CD4-positive, alpha-beta T cell treated with Interferon alpha-2 for 1 hour (primary cell): ENCODE results near the gene CLNK.

Experiments used
- DNase-seq, 2 donors: peaks; one replicate each; pipeline ENCODE4 v3.0.0-alpha.2; 2020 to 2022

Gene CLNK

DNA sequence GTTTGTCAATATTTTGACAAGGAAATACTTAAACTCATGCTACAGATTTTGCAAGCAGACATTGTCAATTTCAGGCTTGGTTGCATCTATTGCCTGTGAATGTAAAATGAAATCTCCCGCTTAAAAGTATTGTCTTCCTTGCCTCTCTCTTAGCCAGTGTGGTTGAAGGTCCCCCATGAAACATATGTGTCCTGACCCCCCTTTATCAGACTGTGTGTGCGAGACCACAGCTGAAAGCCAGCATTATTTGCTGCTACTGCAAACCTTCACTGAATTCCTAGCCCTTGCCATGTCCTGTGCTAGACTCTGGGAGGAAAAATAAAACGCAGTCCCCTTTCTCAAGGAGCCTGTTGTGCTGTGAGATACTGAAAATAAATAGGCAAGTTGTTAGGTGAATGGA lies 16.6 kb upstream of the CLNK start:
- no peak for DNase-seq

DNA sequence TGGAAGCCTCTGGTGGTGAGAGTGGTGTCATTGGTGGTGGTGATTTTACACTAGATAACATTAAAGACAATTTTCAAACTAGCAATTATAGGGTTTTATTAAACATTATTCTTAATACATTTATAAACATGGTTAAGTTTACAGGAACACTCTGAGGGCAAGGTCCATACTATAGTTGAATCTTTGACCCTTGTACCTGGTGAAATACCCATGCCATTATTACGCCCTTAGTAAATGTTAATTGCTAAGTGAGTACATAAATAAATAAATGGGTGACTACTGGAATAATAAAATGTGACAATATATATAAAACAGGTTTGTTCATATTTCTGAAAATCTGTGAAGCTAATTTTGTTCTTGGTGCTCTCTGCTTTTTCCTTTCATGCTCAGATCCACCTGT lies 13.6 kb upstream of the CLNK start:
- no peak for DNase-seq

DNA sequence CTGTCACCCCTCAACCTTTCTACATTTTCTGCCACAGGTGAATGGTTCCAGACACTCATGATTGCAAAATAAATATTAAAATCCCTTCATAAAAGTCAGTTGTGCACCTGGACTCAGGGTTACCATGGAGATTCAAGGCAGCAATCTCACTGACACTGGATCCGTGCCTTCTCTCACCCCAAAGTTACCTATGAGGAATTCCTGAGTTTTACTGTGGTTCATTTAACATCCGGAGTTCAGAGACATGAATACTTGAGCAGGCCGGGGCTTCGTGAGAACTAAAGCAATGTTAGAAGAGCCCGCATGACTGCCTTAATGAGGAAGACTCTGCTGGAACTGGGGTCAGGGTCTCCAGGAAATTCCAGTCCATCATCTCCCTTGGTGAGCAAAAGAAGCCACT lies 12.5 kb upstream of the CLNK start:
- DNase-seq, result no peak

DNA sequence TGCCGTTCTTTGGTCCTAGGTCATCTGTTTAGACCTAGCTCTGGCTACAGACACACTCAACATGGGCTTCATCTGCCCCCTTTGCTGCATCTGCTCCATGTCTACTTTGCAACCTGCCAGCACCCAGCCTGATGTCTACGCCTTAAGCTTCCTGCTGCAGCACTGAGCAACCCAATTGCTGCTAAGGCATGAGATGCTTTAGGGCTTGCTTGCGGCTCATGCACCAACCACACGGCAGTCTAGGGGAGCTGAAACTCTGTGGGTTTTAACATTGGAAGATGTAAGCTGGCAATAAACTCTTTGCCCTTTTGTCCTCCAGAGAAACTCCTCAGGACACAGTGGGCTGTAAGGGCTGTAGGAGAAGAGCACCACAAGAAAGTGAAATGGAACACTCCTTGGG lies 11.7 kb upstream of the CLNK start:
- DNase-seq, result no peak

DNA sequence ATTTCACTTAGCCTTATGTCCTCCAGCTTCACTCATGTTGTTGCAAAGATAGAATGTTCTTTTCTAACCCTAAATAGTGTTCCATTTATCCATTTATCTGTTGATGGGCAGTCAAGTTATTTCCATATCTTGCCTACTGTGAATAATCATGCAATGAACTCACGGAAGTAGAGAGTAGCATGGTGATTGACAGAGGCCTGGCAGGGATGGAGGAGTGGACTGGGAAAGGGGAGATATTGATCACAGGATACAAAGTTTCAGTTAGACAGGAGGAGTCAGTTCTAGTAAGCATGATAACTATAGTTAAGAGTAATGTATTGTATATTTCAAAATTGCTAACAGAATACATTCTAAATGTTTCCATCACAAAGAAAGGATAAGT lies 10.3 kb upstream of the CLNK start:
- no peak for DNase-seq

DNA sequence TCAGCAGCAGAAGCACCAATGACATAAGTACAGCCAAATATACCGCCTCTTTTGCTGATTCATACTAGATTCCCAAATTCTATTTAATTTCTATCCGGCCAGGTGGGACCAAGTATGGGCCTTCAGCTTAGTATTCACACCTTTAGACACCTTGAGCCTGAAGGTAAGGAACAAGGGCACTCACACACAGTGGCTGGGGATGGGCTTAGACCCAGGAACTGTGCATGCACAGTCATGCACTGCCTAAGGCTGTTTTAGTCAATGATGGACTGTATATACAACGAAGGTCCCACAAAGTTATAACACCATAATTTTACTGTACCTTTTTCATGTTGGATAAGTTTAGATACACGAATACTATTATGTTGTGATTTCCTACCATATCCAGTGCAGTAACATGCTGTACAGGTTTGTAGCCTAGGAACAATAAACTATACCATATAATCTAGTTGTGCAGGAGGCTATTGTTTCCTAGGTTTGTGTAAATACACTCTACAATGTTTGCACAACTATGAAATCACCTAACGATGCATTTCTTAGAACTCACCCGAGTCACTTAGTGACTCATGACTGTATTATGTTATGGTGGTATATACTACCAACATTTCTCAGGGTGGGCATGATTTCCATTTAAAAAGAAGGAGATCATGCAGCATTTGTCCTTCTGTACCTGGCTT lies 9.7 kb upstream of the CLNK start:
- DNase-seq, result no peak

DNA sequence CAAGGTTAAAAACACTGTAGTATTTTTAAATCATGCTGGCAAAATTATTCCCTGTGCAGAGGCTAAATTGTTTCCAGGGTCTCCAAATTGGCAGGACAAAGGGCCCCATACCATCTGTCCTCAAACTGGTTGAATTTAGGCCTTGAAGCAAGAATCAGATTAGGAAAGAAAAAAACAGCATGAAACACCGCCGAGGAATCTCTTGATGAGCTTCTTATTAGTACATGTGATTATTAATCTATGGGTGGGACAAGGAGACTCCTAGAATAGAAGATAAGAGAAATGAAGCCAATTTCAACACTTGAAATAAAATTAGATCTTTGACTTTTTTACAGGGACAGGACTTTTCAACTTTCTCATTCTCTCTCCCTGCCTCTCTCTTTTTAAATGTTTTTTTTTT lies 7.1 kb upstream of the CLNK start:
- DNase-seq, result no peak

DNA sequence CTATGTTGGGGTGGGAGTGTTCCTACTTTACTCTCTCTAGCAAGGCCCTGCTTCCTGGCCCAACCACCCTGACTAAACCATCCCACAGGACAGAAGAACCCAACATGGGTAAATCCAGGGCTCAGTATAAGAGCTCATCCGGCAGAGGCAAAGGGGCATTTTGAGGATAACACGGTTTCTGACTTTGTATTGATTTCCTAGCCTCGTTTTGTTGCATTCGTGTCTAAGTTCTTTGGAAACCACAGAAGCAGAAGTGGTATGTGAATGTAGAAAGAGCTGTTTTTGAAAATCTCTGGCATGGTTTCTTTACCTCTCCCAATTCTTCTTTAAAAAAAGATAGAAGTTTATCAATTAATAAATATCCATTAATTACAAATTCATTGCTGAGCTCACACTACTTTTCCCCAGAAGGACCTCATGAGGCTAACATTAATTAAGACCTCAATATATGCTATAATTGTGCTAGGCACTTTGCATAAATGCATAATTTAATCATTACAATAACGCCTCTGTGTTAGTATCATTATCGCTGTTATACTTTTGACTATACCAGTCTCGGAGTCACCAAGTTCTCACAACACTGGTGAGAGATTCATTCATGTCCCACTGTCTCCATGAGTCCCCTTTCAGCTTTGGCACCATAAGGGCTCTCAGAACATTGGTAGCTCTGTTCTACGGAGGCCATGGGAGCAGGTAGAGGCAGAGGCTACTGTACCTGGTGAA lies 5.8 kb upstream of the CLNK start:
- DNase-seq, result no peak

DNA sequence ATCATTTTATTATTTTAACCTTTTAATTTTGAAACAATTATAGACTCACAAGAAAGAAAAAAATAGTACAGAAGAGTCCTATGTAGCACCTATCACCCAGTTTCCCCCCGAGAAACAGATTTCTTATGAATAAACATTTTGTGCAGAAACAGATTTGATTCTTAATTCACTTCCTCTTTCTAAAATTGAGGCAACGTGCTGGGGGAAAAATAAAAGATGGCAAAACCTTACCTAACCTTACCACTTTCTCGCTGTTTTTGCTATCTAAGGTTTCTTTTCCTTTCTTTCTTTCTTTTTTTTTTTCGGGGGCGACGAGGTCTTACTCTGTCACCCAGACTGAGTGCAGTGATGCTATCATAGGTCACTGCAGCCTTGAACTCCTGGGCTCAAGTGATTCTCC lies 4.3 kb upstream of the CLNK start:
- DNase-seq, result no peak

DNA sequence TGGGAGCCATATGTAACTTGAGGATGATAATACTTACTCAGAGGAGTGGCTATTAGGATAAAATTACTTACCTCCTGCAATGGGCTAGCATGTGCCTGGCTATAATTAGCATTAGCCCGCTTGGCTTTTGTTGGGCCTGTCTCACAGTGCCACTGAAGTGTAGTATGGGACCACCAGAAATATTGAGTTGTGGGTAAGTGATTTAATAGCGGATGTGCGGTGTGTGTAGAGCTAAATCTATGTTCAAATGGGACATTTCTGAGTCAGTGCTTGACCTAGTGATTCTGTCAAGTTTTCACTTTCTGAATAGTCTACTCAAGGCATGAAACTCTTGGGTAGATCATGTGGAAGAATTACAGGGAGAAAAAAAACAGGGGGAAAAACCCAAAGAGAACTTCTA lies 3.5 kb upstream of the CLNK start:
- no peak for DNase-seq

DNA sequence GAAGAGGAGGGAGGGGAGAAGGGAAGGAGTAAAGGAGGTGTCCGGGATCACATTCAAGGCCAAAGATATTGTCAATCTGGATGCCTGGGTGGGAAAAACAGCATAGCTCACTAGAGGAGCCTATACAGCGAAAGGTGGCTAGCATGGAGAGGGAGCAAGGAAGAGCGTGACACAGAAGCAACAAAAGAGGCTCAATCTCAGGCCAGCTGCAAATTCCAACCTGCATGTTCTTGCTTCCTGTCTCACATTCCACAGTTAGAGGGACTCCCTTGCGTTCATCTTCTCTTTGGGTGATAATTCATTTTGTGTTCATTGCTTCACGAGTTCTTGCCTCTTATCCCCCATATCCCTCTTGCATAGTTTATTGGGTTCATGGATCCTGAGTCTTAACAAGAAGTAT lies 3.0 kb upstream of the CLNK start:
- no peak for DNase-seq

DNA sequence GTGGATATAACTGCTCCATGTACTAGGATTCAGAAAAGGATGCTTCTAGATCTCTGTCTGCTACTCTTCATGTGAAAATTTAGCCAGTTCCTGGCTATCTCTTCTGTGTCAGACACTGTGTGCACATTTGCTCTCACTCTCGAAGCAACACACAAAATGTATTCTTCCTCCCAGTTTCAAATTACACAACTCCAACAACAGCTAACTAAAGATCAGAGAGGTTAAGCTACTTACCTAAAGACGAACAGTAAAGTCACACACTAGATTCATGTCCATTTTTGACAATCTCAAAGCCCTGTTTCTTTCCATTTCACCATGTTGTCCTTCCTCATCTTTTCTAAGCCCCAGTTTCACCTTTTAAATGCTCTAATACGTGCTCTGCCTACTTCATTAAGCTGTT lies 2.2 kb downstream of the CLNK start:
- no peak for DNase-seq

DNA sequence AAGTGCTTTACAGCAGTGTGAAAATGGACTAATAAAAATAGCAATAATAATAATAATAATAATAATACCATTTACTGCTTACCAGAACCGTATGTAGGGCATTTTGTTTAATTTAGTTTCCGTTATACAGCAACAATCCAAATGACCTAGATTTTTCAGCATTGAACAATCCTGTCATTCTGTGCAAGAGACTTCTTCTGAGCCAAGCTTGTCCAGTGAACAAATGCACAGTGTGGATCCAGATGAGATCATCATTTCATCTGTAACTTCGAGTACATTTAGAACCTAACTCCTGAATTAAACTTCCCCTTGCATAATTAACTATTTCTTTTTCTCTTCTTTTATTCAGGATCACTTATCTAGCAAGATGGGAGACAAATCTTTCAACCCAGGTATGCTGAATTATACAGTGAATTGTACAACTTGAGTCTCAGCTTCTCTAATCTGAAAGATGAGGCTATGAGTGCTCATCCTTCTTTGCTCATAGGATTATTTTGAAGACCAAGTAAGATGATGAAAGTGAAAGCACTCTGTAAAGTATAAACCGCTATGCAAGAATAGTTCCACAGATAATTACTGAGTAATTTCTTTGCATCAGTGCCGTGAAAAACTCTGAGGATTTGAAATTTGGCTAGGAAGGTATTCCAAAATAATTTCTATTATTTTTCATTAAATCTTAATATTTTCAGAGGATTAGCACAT lies 6.6 kb downstream of the CLNK start:
- DNase-seq, result no peak

DNA sequence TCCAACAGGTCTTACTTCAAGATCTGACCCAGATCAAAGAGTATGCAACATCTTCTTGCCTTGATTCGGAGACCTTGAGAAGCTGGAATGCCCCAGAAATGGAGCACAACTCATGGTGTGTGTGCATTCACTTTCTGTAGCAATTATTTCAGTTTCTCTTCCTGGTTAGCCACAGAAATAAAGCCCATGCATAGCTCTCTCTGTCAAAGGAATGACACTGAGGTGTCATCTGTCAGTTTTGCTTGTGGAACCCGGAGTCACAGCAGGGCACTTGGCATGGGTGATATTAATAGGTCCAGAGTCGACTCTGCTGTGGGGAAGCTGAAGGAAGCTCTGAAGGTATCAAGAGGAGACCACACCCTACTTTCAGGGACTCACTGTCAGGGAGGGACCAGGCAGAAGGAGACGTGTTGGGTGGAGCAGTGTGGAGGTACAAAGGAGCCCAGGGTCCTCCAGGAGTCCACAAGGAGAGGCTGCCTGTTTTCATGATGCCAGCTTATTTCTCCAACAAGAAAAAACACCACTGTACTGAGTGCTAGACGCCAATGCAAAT lies 10.7 kb downstream of the CLNK start:
- DNase-seq, result no peak

DNA sequence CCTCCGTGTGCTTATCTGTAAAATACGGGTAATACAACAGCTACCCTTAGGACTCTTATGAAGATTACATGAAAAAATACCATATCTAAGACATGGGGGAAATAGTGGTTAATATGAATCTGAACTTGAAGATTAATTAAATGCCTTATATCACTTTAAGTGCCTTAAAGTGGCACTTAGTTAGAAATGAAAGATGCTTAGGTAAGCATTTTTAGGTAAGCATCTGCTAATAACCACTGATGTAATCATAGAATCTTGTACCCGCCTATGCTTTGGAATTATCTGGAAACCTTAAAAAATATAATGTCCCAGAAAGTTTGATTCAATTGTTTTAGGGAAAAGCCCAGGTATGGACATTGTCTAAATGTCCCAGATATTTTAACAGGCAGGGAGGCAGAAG lies 12.2 kb downstream of the CLNK start:
- DNase-seq, result no peak

DNA sequence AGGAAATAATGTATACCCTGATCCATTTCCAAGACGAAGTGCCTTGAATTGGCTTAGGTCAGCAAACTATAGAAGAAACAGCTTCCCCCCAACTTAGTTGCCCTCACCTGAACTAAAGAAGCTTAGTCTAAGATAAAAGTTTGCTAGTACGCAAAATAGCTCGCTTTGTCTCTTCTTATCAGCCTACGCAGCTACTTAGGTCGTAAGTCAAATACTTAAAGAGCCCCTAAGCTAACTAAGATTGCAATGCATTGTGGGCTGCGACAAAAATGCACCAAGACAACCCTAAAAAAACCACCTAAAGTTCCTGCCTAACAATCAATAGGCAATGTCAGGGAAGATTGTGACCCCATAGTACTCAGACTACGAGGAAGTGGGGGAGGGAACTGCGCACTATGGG lies 12.8 kb downstream of the CLNK start:
- no peak for DNase-seq

DNA sequence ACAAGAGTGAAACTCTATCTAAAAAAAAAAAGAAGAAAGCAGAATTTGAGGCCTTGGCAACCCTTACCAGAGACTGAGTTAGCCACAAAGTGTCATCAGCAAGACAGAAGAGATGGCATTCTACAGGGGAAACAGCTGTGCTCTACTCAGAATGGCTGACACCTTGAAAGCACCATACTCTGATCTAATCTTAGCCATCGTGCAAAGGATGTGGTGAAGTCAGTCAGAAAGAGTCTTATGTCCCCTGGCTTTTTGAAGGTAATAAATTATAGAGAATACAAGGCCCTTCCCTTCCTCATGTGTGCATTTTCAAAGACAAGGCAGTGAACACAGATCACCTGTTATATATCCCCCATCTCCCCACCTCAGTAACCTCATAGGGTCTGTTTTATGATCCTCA lies 13.2 kb downstream of the CLNK start:
- DNase-seq, result peak; percentile 41 to 61

DNA sequence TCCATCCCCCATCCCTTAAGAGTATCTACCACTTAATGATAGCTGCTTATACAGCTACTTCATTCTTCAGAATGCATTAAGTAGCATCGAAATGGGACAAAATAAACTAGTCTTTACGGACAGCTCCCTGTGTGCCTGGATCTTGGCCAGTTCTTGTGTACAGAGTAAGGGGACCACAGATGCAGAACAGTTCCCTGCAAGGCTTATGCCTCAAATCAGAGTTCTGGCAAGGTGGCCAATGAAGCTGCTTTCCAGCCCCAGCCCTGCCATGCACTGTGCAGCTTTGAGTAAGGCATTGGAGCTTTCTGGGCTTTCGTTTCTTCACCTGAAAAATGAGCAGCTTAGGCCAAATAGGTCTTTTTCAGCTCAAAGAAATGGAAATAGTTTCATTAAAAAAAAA lies 14.2 kb downstream of the CLNK start:
- DNase-seq, result no peak

DNA sequence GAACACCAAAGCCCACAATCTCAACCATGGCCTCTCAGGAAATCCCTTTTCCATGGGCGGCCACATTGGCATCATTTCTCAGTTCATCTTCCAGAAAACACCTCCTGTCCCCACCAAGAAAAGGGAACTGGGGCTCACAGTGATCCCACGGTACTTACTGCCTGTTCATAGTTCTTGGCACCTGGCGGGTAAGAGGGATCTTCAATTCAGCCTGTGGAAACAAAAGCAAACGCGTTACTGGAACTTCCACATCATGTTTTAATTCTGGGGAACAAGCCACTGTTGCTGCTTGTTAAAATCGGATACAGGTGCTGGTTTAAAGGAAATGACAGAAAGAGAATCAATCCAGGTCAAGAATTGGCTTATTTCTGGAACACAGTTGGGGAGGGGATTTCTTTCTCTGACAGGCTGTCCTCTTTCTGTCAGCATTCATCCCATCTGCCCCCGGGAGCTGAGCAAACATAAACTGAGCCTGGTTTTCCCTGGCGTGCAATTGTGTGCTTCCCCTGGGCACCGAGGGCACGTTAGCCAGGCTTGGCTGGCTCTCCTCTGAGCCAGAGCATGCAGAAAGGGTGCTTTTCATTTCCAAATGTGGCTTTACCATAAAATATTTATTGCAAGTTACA lies 16.8 kb downstream of the CLNK start:
- no peak for DNase-seq

DNA sequence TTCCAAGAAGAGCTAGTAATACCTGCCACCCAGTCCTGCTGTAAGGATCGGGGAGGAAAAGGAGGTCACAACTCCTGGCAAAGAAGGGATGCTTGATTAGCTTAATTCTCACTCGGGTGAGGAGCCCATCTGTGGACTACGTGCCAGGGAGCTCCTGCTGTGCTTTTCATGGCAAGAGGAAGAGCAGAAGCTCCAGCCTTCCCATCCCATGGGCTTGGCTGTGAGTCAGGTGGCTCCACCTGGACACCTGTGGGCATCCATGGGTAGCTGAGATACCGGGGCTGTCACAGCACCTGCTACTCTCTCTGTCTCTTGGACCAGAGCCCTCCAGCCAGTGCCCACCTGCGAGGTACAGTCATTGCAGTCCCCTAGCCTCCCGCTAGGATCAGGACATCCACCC lies 18.0 kb downstream of the CLNK start:
- DNase-seq, result no peak

DNA sequence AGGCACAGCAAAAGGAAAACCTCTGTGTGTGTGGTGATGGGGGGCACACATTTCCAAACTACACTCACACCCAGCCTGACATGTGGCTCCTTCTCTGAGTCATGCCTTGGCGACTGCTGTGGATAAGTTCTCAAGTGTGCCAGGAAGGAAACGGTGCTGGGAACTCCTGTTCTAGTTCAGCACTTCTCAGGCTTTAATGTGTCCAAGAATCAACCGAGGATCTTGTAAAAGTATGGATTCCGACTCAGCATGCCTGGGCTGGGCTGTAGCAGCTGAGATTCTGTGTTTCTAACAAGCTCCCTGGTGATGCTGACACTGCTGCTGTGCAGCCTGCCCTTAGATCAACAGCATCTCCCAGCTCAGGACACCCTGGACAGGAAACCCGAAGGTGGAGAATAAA lies 20.2 kb downstream of the CLNK start:
- DNase-seq, result no peak

DNA sequence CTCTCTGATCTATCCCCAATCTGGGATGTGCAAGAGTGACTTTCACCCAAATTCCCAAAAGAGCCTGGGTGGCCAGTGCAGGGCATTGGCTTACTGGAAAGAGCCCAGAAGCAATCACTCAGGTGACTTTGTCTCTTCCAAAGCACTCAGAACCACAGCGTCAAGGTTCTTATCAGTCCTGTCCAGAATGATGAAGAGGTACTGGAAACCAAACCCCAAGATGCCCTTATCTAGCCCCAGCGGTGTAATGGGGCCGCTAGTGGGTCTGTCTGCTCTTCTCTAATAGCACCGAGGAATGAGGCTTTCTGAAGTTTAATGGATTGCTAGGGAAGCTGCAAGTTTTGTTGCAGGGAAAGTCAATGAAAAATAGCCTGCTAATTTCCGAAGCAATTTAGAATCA lies 21.6 kb downstream of the CLNK start:
- DNase-seq, result no peak

DNA sequence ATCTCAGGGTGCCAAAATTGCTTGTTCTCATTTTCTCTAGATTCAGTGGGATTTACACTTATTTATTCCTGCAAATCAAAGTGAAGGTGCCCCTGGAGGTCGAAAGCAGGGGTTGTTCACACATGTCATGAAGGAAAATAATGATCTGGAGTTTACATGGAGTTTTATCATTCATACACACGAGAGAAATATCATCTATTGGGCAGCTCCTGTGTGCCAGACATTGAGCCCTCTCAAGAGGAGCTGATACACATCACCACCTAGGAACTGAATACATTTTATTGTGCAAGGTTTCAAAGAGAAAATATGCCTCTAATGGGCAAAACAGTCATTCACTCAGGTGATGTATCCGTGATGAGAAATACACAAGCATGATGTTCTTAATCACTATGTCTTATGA lies 23.5 kb downstream of the CLNK start:
- DNase-seq, result no peak

DNA sequence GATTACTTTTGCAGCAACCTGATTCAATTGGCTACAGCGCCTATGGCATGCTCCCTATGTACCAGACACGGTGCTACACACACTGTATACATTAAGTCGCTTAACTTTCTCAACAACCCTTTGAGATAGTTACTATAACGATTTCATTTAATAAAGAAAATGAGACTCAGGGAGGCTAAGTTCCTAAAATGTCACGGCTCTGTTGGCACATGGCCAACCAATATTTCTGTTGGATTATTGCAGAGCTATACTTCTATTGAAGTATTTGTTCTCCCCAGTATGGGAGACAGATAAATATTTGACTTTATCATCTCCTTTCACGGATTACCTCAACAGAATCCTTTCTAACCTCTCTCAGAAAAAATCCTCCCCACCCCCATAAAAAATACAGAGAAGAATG lies 25.3 kb downstream of the CLNK start:
- no peak for DNase-seq
